ENCODE results near the gene MOCS1.

Gene MOCS1

GRCh38 chr6:39922821-39923220 lies 11.4 kb downstream of the MOCS1 start:
- no peak for DNase-seq

GRCh38 chr6:39920157-39920556 lies 14.1 kb downstream of the MOCS1 start:
- DNase-seq, result no peak

GRCh38 chr6:39918831-39919230 lies 15.4 kb downstream of the MOCS1 start:
- no peak for DNase-seq

- DNase-seq, result no peak
These were observed 16.3 kb downstream of the MOCS1 start for GRCh38 chr6:39917981-39918380.

- no peak for DNase-seq
These were observed 16.9 kb downstream of the MOCS1 start for GRCh38 chr6:39917329-39917728.

- no peak for DNase-seq
These were observed 18.4 kb downstream of the MOCS1 start for GRCh38 chr6:39915866-39916265.

- DNase-seq, result no peak
These were observed 20.0 kb downstream of the MOCS1 start for GRCh38 chr6:39914239-39914638.

- no peak for DNase-seq
These were observed 20.8 kb downstream of the MOCS1 start for GRCh38 chr6:39913391-39913916.

GRCh38 chr6:39912446-39912845 lies 21.8 kb downstream of the MOCS1 start:
- no peak for DNase-seq

GRCh38 chr6:39911513-39912125 lies 22.6 kb downstream of the MOCS1 start:
- DNase-seq, result no peak

GRCh38 chr6:39910744-39911143 lies 23.5 kb downstream of the MOCS1 start:
- DNase-seq, result no peak

- DNase-seq, result no peak
These were observed 24.1 kb downstream of the MOCS1 start for GRCh38 chr6:39910164-39910563.

GRCh38 chr6:39909701-39910100 lies 24.6 kb downstream of the MOCS1 start:
- no peak for DNase-seq

GRCh38 chr6:39908838-39909583 lies 25.3 kb downstream of the MOCS1 start:
- no peak for DNase-seq

GRCh38 chr6:39907871-39908575 lies 26.2 kb downstream of the MOCS1 start:
- no peak for DNase-seq

- no peak for DNase-seq
These were observed 27.9 kb downstream of the MOCS1 start for GRCh38 chr6:39906318-39906761.

- no peak for DNase-seq
These were observed 28.7 kb downstream of the MOCS1 start for GRCh38 chr6:39905640-39905975.

GRCh38 chr6:39904946-39905639 lies 29.2 kb downstream of the MOCS1 start:
- DNase-seq, result no peak

GRCh38 chr6:39903656-39904055 lies 30.6 kb downstream of the MOCS1 start:
- no peak for DNase-seq

- no peak for DNase-seq
These were observed 31.3 kb downstream of the MOCS1 start for GRCh38 chr6:39902786-39903465.

- DNase-seq, result no peak
These were observed 32.1 kb downstream of the MOCS1 start for GRCh38 chr6:39902136-39902535.

- DNase-seq, result no peak
These were observed 32.6 kb downstream of the MOCS1 start for GRCh38 chr6:39901670-39902069.
